ENCODE data around the gene ASPG. TPM values are rescaled to one million over a fixed set of nuclear protein-coding genes. Genes with fewer than 3 reads are reported as not detected.
A peak's percentile ranks its signal among the peaks of the same experiment; 100 is the strongest.

The ASPG gene
- total and polyA plus RNA-seq, 2 experiments from 2014 or later = 5.9 to 20.3 TPM

GRCh38 chr14:104086661-104087461 lies 1.4 kb downstream of the ASPG start:
- no peaks in the 10 kb centered on the region for H3K9me2 ChIP-seq (replicated peaks; ENCODE audit: insufficient read depth)
- no peaks in the 10 kb centered on the region for H3K36me3 ChIP-seq (replicated peaks; ENCODE audit: insufficient read depth, low read depth)
- H3K4me3 ChIP-seq = no peak overlapping the region
- no peak overlapping the region for H3K4me2 ChIP-seq
- H3K79me2 ChIP-seq = no peaks in the 10 kb centered on the region
- peaks cover 21% of the 10 kb centered on the region for H3K4me1 ChIP-seq (ENCODE audit: insufficient read depth)
- no peak overlapping the region for H3K27ac ChIP-seq
- TF ChIP-seq, protein P1, sequence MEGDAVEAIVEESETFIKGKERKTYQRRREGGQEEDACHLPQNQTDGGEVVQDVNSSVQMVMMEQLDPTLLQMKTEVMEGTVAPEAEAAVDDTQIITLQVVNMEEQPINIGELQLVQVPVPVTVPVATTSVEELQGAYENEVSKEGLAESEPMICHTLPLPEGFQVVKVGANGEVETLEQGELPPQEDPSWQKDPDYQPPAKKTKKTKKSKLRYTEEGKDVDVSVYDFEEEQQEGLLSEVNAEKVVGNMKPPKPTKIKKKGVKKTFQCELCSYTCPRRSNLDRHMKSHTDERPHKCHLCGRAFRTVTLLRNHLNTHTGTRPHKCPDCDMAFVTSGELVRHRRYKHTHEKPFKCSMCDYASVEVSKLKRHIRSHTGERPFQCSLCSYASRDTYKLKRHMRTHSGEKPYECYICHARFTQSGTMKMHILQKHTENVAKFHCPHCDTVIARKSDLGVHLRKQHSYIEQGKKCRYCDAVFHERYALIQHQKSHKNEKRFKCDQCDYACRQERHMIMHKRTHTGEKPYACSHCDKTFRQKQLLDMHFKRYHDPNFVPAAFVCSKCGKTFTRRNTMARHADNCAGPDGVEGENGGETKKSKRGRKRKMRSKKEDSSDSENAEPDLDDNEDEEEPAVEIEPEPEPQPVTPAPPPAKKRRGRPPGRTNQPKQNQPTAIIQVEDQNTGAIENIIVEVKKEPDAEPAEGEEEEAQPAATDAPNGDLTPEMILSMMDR (IDR thresholded peaks at IDR 0.05; ENCODE audit: poor library complexity) = no peak
- TF ChIP-seq EZH2 (IDR thresholded peaks at IDR 0.05; ENCODE audit: borderline replicate concordance) (no peak), EZH2phosphoT487 (IDR thresholded peaks at IDR 0.05; ENCODE audit: low read depth, severe bottlenecking, unreplicated experiment) (no peak)
- no peaks in the 10 kb centered on the region for H3K9me3 ChIP-seq (ENCODE audit: low read depth)
- H2AFZ ChIP-seq = no peak overlapping the region
- H4K20me1 ChIP-seq (ENCODE audit: insufficient read depth, poor library complexity, severe bottlenecking) = no peaks in the 10 kb centered on the region
- peaks cover 3% of the 10 kb centered on the region for H3K27me3 ChIP-seq
- DNase-seq (ENCODE audit: low spot score) = peak; percentile 11
- WGBS (ENCODE audit: low lambda C conversion rate, missing lambda C conversion rate) = 72% methylated on average over 16 of the region's 16 CpGs

GRCh38 chr14:104087505-104087904 lies 2.0 kb downstream of the ASPG start:
- 91% methylated on average over 17 of the region's 17 CpGs for WGBS (ENCODE audit: low lambda C conversion rate, missing lambda C conversion rate)
- H3K4me2 ChIP-seq = no peak overlapping the region

GRCh38 chr14:104087981-104088850 lies 2.7 kb downstream of the ASPG start:
- Histone ChIP-seq H4K20me1 (ENCODE audit: insufficient read depth, poor library complexity, severe bottlenecking) (no peaks in the 10 kb centered on the region), H3K36me3 (replicated peaks; ENCODE audit: insufficient read depth, low read depth) (no peaks in the 10 kb centered on the region), H3K9me2 (replicated peaks; ENCODE audit: insufficient read depth) (no peaks in the 10 kb centered on the region), H2AFZ (no peak overlapping the region), H3K9me3 (ENCODE audit: low read depth) (no peaks in the 10 kb centered on the region), H3K27me3 (peaks cover 3% of the 10 kb centered on the region), H3K4me1 (ENCODE audit: insufficient read depth) (peaks cover 21% of the 10 kb centered on the region), H3K27ac (no peak overlapping the region), H3K4me3 (no peak overlapping the region), H3K4me2 (no peak overlapping the region), H3K79me2 (no peaks in the 10 kb centered on the region)
- peak; percentile 68 for DNase-seq (ENCODE audit: low spot score)
- TF ChIP-seq EZH2 (IDR thresholded peaks at IDR 0.05; ENCODE audit: borderline replicate concordance) = no peak
- TF ChIP-seq, protein P1 (IDR thresholded peaks at IDR 0.05; ENCODE audit: poor library complexity) = no peak
- no peak for TF ChIP-seq EZH2phosphoT487 (IDR thresholded peaks at IDR 0.05; ENCODE audit: low read depth, severe bottlenecking, unreplicated experiment)
- 72% methylated on average over 23 of the region's 23 CpGs for WGBS (ENCODE audit: low lambda C conversion rate, missing lambda C conversion rate)

More at GRCh38 chr14:104087505-104087904, 2.0 kb downstream of the ASPG start:
- Histone ChIP-seq H2AFZ (no peak overlapping the region), H3K9me2 (replicated peaks; ENCODE audit: insufficient read depth) (no peaks in the 10 kb centered on the region), H3K27me3 (peaks cover 3% of the 10 kb centered on the region), H3K4me1 (ENCODE audit: insufficient read depth) (peaks cover 21% of the 10 kb centered on the region), H3K9me3 (ENCODE audit: low read depth) (no peaks in the 10 kb centered on the region), H3K27ac (no peak overlapping the region), H3K79me2 (no peaks in the 10 kb centered on the region), H3K4me3 (no peak overlapping the region), H4K20me1 (ENCODE audit: insufficient read depth, poor library complexity, severe bottlenecking) (no peaks in the 10 kb centered on the region), H3K36me3 (replicated peaks; ENCODE audit: insufficient read depth, low read depth) (no peaks in the 10 kb centered on the region)
- DNase-seq (ENCODE audit: low spot score) = no peak
- TF ChIP-seq EZH2 (IDR thresholded peaks at IDR 0.05; ENCODE audit: borderline replicate concordance) (no peak), EZH2phosphoT487 (IDR thresholded peaks at IDR 0.05; ENCODE audit: low read depth, severe bottlenecking, unreplicated experiment) (no peak)
- TF ChIP-seq, protein P1 (IDR thresholded peaks at IDR 0.05; ENCODE audit: poor library complexity) = no peak

Data from hepatocyte (in vitro differentiated cells).